IMR-90 (cell line): ENCODE data around the gene DUSP8.

Experiments used
- POLR2A ChIP-seq: IDR thresholded peaks from 2 replicates; pipeline ENCODE4 v1.6.1; 2012; ENCODE audit warnings: mild to moderate bottlenecking, low read depth, low read length
- USF2 ChIP-seq: fragments of 150-350 bp; IDR thresholded peaks from 2 replicates; pipeline ENCODE4 v1.6.1; 2017; ENCODE audit warnings: mild to moderate bottlenecking, antibody characterized with exemption, low read length, low read depth

DNA sequence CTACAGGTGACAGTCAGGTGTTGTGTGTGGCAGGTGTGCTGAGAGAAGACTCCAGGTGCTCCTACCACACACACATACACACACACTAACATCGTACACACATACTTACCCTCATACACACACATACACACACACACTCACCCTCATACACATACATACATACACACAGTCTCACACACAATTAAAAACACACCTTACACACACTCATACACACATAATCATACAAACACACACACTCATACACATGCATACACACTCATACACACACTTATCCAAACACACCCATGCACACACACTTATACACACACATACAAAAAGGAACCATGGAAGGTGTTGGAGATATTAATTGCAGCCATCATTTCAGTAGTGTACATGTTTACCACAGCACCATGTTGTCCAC is 31.6 kb upstream of the DUSP8 start:
- TF ChIP-seq USF2 (no peak), POLR2A (no peak)
